ENCODE results near the gene ITGA3. TPM values are rescaled to one million over a fixed set of nuclear protein-coding genes. Genes with fewer than 3 reads are reported as not detected.

The ITGA3 gene
- total RNA-seq, 1 donor from 2014 or later, result 12.6 TPM

DNA sequence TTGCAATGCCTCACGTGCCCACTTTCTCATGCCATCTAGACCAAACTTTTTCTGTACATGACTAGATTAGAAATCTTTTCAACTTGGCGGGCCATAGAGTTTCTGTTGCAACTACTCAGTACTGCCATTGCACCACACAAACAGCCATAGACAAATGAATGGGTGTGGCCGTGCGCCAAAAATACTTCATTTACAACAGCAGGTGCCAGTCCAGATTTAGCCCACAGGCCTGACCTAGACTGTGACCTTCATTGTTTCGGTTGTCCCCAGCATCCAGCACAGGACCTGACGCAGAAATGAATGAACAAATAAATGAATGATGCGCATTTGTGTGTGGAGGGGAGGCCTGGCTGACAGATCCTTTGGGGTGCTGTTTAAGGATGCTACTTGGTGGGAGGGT, 24.9 kb downstream of the ITGA3 start:
- intact Hi-C loops (cut with DNase I), result no loop called here
- ATAC-seq (ENCODE audit: poor library complexity) (peak; percentile 87), DNase-seq (peak; percentile 72)

DNA sequence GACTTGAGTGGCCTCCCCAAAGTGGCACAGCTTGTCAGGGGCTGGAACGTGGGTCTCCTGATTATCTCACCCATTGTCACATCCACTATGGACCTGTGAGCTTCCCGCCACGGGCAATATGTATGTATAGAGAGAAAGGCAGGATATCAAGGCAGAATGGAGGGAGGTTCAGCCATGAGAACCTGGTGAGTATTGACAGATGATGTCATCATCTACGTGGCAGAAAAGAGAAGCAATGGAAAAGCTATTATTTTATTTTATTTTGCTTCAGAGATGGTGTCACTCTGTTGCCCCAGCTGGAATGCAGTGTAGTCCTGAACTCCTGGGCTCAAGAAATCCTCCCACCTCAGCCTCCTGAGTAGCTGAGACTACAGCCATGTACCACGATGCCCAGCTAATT, 25.8 kb downstream of the ITGA3 start:
- intact Hi-C loops (cut with DNase I), result no loop called here
- ATAC-seq (ENCODE audit: poor library complexity), result no peak
- DNase-seq, result no peak

DNA sequence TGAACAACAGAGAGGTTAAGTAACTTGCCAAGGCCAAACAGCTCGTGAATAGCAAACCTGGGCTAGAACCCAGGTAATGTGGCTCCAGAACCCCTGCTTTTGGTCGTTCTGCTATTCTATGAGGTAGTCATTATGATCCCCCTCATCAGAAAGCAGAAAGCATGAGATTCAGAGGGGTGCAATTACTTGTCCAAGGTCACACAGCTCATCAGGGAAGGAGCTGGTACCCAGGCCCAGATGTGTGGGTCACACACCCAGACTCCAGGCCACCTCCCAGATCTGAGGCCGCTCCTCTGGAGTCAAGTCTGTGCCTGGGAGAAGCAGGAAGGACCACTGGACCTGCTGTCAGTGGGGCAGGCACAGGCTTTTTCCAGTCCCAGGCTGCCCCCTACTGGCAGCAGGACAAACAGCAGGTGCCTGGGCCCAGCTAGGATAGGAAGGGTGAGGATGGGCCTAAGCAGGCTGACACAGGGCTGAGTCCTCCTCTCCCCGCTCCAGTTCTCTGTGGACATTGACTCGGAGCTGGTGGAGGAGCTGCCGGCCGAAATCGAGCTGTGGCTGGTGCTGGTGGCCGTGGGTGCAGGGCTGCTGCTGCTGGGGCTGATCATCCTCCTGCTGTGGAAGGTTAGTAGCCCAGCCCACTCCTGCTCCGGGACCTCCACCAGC, 31.5 kb downstream of the ITGA3 start:
- DNase-seq (peak; percentile 80), ATAC-seq (ENCODE audit: poor library complexity) (peak; percentile 90)
- intact Hi-C loops (cut with DNase I), result loop anchor here (2.0 kb wide), 1 partner anchor 61 kb away; no protein-coding TSS in a partner anchor

DNA sequence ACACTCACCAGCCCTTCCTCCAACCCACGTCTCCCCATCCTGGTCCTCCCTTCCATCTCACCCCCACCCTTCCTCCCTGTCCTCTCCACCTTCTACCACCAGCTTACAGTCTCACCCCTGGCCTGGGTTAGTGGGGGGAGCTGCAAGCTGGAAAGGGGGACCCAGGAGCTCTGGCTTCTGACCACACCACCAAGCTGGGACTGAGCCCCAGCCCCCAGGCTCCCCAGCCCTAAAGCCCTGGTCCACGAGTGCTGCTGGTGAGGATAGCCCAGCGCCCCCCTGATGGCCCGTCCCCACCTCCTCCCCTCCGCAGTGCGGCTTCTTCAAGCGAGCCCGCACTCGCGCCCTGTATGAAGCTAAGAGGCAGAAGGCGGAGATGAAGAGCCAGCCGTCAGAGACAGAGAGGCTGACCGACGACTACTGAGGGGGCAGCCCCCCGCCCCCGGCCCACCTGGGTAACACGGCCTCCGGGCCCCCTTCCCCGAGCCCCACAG, 32.0 kb downstream of the ITGA3 start:
- intact Hi-C loops (cut with DNase I), result loop anchor here (2.0 kb wide), 1 partner anchor 61 kb away; no protein-coding TSS in a partner anchor
- ATAC-seq (ENCODE audit: poor library complexity), result peak; percentile 8
- DNase-seq, result peak; percentile 30

DNA sequence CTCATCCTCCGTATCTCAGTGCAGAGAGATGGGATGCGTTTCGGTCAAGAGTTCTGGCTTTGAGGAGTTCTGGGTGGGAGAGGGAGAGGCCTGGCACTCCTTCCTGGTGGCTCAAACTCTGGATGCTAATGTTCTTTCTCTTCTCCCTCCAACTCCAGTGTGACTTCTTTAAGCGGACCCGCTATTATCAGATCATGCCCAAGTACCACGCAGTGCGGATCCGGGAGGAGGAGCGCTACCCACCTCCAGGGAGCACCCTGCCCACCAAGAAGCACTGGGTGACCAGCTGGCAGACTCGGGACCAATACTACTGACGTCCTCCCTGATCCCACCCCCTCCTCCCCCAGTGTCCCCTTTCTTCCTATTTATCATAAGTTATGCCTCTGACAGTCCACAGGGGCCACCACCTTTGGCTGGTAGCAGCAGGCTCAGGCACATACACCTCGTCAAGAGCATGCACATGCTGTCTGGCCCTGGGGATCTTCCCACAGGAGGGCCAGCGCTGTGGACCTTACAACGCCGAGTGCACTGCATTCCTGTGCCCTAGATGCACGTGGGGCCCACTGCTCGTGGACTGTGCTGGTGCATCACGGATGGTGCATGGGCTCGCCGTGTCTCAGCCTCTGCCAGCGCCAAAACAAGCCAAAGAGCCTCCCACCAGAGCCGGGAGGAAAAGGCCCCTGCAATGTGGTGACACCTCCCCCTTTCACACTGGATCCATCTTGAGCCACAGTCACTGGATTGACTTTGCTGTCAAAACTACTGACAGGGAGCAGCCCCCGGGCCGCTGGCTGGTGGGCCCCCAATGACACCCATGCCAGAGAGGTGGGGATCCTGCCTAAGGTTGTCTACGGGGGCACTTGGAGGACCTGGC, 33.3 kb downstream of the ITGA3 start:
- intact Hi-C loops (cut with DNase I), result no loop called here
- DNase-seq (peak; percentile 24), ATAC-seq (ENCODE audit: poor library complexity) (no peak)

DNA sequence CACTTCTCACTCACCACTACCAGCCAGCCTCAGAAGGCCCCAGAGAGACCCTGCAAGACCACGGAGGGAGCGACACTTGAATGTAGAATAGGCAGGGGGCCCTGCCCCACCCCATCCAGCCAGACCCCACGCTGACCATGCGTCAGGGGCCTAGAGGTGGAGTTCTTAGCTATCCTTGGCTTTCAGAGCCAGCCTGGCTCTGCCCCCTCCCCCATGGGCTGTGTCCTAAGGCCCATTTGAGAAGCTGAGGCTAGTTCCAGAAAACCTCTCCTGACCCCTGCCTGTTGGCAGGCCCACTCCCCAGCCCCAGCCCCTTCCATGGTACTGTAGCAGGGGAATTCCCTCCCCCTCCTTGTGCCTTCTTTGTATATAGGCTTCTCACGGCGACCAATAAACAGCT, 34.2 kb downstream of the ITGA3 start:
- intact Hi-C loops (cut with DNase I), result no loop called here
- ATAC-seq (ENCODE audit: poor library complexity) (no peak), DNase-seq (peak; percentile 19)

DNA sequence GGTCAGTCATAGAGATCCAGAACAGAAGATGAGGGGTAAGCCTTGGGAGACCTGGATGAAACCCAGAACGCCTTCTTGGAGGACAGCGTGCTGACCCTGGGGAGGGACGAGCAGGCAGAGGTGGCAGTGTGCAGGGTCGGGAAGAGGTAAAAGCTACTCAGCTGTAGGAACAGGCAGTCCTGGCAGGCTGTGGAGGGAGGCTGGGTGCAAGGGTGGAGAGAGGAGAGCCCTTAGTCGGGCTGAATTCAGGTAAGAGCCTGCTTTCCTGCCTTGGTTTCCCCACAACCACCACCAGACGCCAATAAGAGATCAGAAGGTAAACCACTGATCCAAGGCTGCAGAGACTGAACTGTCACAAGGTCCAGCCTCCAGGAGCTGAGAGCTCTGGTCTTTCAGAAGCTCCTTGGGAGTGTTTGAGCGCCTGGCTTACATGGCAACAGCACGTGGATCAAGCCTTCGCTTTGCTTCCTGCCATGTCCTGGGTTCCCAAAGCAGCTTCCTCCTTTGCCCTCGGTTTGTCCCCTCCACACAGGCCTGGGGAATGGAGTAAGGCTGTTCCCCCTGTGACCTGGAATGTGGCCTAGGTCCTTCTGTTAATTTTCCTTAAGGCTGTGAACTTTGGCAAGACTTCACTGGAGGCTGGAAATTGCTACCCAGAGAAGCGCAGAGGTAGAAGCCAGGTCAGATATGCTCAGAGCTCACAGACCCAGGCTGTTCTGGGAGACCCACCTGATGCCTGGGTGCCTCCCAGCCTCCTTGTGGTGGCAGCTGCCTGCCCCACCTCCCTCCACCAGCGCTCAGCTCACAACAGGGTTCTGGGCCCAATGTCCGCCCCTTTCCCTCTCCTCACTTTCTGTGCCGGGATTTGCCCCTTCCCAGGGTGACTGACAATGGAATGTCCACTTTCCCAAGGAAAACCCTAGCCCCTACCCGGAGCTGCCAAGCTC, 35.3 kb downstream of the ITGA3 start:
- peak; percentile 29 for DNase-seq
- no peak for ATAC-seq (ENCODE audit: poor library complexity)
- intact Hi-C loops (cut with DNase I), result no loop called here

DNA sequence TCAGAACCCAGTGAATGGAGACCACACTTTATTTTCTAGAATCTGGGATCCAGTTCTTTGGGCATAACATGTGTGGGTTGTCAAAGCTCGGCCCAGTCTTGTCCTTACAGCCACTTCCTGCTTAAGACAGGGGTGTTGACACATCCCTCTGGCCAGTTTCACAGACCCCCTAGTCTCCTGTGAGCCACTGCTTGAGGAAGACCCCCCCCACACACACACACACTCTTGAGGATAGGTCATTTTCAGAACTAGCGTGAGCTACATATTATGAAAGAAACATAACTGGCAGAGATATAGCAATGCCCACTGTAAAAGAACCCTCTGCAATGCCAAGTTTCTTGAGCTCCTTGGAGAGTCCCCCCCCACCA, 36.0 kb downstream of the ITGA3 start:
- no peak for DNase-seq
- intact Hi-C loops (cut with DNase I), result no loop called here
- no peak for ATAC-seq (ENCODE audit: poor library complexity)

DNA sequence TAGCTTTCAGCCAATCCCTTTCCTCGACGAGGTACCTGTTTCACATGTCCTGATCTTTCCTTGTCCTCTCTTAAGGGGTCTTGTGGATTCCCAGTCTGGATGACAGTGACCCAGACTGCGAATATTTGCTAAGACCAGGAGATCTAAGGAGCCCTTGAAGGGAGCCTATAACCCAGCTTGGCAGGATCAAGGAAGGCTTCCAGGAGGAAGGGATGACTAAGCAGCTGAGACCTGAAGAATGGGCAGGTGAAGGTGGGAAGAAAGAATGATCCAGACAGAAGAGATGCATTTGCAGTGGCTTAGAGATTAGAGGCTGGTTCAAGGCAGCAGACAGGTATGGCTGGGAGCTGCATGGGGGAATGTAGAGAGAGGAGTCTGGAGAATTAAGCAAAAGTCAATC, 37.3 kb downstream of the ITGA3 start:
- no peak for ATAC-seq (ENCODE audit: poor library complexity)
- intact Hi-C loops (cut with DNase I), result no loop called here

DNA sequence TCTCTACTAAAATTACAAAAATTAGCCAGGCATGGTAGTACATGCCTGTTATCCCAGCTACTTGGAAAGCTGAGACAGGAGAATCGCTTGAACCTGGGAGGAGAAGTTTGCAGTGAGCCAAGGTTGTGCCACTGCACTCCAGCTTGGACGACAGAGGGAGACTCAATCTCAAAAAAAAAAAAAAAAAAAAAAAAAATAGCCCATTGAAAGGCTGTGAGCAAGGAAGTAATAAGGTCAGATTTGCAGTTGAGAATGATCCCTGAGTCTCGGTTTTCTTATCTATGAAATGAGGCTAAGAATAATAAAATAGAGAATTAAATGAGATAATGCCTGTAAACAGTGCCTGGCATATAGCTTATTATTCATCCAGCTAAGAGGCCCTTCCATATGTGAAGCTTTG, 37.9 kb downstream of the ITGA3 start:
- DNase-seq (no peak), ATAC-seq (ENCODE audit: poor library complexity) (no peak)
- intact Hi-C loops (cut with DNase I), result no loop called here

More for the DNA sequence above, 37.3 kb downstream of the ITGA3 start:
- no peak for DNase-seq

DNA sequence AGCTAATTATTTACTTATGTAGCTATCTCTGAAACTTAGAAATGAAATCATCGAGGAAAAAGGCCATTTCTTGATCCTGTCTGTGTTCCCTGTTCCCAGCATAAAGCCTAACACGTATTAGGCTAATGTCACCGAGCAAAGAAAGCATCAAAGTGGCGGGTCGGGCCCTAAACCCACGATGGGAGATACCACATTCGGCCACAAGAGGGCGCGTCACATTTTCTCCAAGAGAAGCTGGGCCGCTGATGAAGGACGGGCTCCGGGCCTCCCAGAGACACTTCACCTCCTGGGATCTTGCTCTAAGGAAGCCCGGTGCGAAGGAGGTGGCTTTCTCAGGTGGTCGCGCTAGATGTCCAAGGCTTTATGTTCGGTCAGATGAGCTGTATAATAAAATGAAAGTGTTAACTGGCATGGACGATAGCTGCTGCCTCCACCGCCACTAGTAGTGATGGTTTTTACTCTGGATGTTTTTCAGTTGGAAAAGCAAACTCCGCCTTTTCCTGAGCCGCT, 38.4 kb downstream of the ITGA3 start:
- DNase-seq, result peak; percentile 95
- intact Hi-C loops (cut with DNase I), result no loop called here
- ATAC-seq (ENCODE audit: poor library complexity), result peak; percentile 82

DNA sequence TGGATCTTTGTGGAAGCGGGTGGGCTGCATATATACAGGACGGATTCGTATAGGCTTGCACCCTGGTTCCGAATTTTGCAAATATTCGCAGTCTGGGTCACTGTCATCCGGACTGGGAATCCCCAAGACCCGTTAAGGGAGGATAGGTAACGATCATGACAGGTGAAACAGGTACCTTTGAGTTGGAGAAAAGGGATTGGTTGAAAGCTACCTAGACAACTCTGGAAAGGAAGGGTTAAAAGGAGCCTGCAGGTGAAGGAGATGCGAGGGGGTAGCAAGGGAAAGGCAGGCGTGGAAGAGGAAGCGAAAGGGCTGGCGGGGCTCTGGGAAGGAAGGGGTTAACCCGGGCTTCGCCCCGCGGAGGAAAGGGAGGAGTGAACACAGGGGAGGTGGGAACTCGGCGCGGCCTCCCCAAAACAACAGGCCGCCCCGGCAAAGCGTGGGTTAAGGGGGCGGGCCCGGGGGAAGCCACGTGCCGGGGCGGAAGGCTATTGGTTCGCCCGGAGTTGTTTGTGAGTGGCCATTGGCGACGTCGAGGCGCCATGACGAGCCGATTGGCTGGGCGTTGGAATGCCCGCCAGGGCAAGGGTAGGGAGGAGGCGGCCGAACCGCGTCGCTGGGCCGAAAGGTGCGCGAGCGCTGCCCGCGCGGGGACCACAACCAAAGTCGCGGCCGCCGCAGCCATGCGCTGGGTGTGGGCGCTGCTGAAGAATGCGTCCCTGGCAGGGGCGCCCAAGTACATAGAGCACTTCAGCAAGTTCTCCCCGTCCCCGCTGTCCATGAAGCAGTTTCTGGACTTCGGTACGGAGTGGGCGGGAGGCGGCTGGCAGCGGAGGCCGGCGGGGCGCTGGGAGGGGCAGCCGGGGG, 39.1 kb downstream of the ITGA3 start, which contains the start of gene PDK2:
Gene PDK2 (plus strand): TSS at position 599 of the 867 bp plus-strand sequence. CDS start 85 bp downstream, at position 684.
- peak; percentile 95 for ATAC-seq (ENCODE audit: poor library complexity)
- DNase-seq, result peak; percentile 98
- intact Hi-C loops (cut with DNase I), result no loop called here

DNA sequence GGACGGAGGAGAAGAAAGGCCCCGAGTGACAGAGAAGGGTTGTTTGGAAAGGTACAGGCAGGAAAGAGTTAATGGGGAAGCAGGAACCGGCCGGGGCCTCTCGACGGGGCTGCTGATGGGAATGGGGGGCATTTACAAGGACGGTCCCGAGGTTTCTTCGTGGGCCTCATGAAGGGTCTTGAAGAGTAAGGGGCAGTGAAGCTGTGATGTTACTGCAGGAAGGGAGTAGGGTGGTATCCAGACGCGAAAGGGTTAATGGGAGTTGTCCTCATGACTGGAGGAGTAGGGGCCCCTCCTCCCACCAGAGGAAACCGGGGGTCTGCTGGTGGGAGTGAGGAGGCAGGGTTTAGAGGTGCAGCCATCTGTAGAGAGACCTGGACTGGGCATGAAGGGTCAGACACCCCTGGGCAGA, 39.7 kb downstream of the ITGA3 start:
- DNase-seq (no peak), ATAC-seq (ENCODE audit: poor library complexity) (peak; percentile 2)
- intact Hi-C loops (cut with DNase I), result no loop called here

DNA sequence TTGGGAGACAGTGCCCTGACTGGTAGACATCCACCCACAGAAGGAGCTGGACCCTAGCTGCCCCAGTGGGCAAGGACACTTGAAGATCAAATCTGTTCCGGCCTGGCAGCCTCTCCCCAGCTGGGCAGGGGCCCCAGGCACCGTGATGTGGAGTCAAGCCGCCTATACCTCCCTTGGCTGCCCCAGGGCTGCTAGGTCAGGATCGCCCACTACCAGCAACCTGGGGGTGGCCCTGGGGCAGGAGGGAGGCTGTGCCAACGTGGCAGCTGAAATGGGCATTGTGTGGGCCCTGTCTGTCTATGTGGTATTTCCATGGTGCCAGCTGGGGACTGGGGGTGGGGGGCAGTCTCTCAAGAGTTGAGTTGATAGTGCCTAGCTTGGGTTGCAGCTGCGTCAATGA, 40.2 kb downstream of the ITGA3 start:
- peak; percentile 53 for DNase-seq
- intact Hi-C loops (cut with DNase I), result no loop called here
- peak; percentile 3 for ATAC-seq (ENCODE audit: poor library complexity)

DNA sequence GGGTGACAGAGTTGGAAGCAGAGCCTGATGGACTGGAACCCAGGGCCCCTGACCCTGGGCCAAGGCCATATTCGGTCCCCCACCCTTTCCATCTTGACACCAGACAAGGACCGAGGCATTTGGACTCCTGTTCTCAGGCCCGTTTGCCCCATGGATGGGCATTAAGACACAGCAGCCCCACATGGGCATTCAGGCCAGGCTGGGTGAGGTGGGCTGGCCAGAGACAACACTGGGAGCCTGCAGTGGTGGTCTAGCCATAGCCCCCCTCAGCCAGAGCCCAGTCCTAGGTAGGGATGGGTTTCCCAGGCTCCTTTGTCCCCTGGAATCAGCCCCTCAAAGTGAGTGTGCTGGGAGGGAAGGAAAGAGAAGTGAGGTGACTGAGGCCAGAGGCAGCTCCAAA, 40.8 kb downstream of the ITGA3 start:
- DNase-seq, result peak; percentile 33
- intact Hi-C loops (cut with DNase I), result no loop called here
- no peak for ATAC-seq (ENCODE audit: poor library complexity)

DNA sequence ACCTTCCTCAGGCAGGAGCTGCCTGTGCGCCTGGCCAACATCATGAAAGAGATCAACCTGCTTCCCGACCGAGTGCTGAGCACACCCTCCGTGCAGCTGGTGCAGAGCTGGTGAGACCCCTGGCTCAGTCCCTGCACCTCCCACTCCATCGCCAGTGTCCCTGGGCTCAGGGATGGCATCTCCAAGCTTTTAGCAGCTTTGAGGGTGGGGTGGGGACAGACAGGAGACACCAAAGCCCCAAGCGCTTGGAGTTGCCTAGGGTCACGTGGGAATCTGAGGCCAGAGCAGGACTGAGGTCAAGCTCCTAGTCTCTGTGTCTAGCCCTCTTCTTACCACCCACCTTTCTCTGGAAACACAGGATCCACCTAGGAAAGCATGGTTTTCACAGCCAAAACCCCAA, 41.5 kb downstream of the ITGA3 start:
- DNase-seq, result peak; percentile 26
- intact Hi-C loops (cut with DNase I), result no loop called here

DNA sequence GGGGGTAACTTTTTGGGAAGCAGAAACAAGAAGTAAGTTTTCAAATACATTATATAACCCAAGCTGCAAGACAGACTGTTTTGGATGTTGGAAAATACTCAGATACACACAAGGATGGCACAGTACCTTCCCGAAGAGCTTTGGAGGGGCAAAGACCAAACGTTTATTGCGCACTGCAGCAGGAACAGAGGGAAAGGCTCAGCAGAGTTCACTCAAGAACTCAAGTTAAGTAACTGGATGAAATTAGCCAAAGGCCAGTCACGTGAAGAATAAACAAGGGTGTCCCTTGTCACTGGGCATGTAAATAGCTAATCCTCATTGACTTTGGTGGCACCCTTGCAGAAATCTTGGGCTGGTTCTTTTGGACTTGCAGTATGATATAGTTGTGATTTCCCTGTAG, 42.0 kb downstream of the ITGA3 start:
- intact Hi-C loops (cut with DNase I), result no loop called here
- ATAC-seq (ENCODE audit: poor library complexity) (no peak), DNase-seq (no peak)

More for the DNA sequence above, 41.5 kb downstream of the ITGA3 start:
- no peak for ATAC-seq (ENCODE audit: poor library complexity)

DNA sequence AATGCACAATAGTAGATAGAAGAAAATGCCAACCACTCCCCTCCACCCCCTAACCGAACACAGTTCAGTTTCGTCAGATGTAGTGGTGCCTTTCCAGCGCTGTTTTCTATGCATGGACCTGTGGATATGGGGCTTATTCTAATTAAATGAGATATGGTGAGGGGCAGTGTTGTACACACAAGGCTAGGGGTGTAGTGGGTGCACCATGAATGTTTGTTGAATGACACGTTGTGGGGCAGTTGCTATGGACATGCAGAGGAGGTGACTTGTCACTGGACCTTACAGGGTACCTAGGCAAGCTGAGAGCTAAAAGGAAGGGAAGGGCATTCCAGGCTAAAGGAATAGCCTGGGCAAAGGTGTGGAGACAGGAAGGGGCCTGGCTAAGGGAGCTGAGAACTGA, 42.7 kb downstream of the ITGA3 start:
- DNase-seq (no peak), ATAC-seq (ENCODE audit: poor library complexity) (no peak)
- intact Hi-C loops (cut with DNase I), result no loop called here
